ENCODE measurements around the gene B3GNT8.

B3GNT8 gene

GRCh38 chr19:41413947-41414346 lies 13.2 kb downstream of the B3GNT8 start:
- Histone ChIP-seq H2AFZ (ENCODE audit: low read length) (no peak overlapping the region), H3K9me3 (ENCODE audit: insufficient read depth, low read depth, low read length) (no peaks in the 10 kb centered on the region), H4K20me1 (ENCODE audit: insufficient read depth, low read length, poor library complexity, severe bottlenecking) (no peaks in the 10 kb centered on the region), H3K4me2 (ENCODE audit: low read depth, low read length, poor library complexity, severe bottlenecking) (no peak overlapping the region), H3K79me2 (ENCODE audit: insufficient read depth, low read length) (no peaks in the 10 kb centered on the region), H3K9ac (ENCODE audit: low read depth, low read length, poor library complexity, severe bottlenecking) (no peak overlapping the region), H3F3A (ENCODE audit: low read depth) (no peaks in the 10 kb centered on the region), H3K4me1 (ENCODE audit: insufficient read depth, low read length, poor library complexity, severe bottlenecking) (no peaks in the 10 kb centered on the region), H3K27me3 (ENCODE audit: insufficient read depth, low read length, poor library complexity, severe bottlenecking) (no peaks in the 10 kb centered on the region), H3K36me3 (ENCODE audit: insufficient read depth, low read length) (peaks cover 9% of the 10 kb centered on the region; the same call in 1 of the 2 replicates), H3K4me3 (ENCODE audit: low read length, poor library complexity, severe bottlenecking) (no peak overlapping the region), H3K9me2 (replicated peaks; ENCODE audit: low read depth, low read length) (no peaks in the 10 kb centered on the region)
- no peak for TF ChIP-seq CTCF (conservative IDR thresholded peaks at IDR 0.05; ENCODE audit: low read length)
- TF ChIP-seq EZH2phosphoT487 (IDR thresholded peaks at IDR 0.05; ENCODE audit: borderline replicate concordance), result no peak

GRCh38 chr19:41412953-41413352 lies 14.2 kb downstream of the B3GNT8 start:
- Histone ChIP-seq H3K27me3 (ENCODE audit: insufficient read depth, low read length, poor library complexity, severe bottlenecking) (no peaks in the 10 kb centered on the region), H3K36me3 (ENCODE audit: insufficient read depth, low read length) (peaks cover 5% of the 10 kb centered on the region; the same call in 1 of the 2 replicates), H3K9me2 (replicated peaks; ENCODE audit: low read depth, low read length) (no peaks in the 10 kb centered on the region), H3K4me3 (ENCODE audit: low read length, poor library complexity, severe bottlenecking) (no peak overlapping the region), H3K9me3 (ENCODE audit: insufficient read depth, low read depth, low read length) (no peaks in the 10 kb centered on the region), H3F3A (ENCODE audit: low read depth) (no peaks in the 10 kb centered on the region), H3K79me2 (ENCODE audit: insufficient read depth, low read length) (no peaks in the 10 kb centered on the region), H3K4me1 (ENCODE audit: insufficient read depth, low read length, poor library complexity, severe bottlenecking) (no peaks in the 10 kb centered on the region), H3K4me2 (ENCODE audit: low read depth, low read length, poor library complexity, severe bottlenecking) (no peak overlapping the region), H2AFZ (ENCODE audit: low read length) (no peak overlapping the region), H4K20me1 (ENCODE audit: insufficient read depth, low read length, poor library complexity, severe bottlenecking) (no peaks in the 10 kb centered on the region), H3K9ac (ENCODE audit: low read depth, low read length, poor library complexity, severe bottlenecking) (no peak overlapping the region)
- no peak for TF ChIP-seq EZH2phosphoT487 (IDR thresholded peaks at IDR 0.05; ENCODE audit: borderline replicate concordance)
- TF ChIP-seq CTCF (conservative IDR thresholded peaks at IDR 0.05; ENCODE audit: low read length), result no peak

- Histone ChIP-seq H4K20me1 (ENCODE audit: insufficient read depth, low read length, poor library complexity, severe bottlenecking) (no peaks in the 10 kb centered on the region), H3K9ac (ENCODE audit: low read depth, low read length, poor library complexity, severe bottlenecking) (no peak overlapping the region), H3K79me2 (ENCODE audit: insufficient read depth, low read length) (no peaks in the 10 kb centered on the region), H3K4me3 (ENCODE audit: low read length, poor library complexity, severe bottlenecking) (no peak overlapping the region), H2AFZ (ENCODE audit: low read length) (no peak overlapping the region), H3K4me2 (ENCODE audit: low read depth, low read length, poor library complexity, severe bottlenecking) (no peak overlapping the region), H3K9me2 (replicated peaks; ENCODE audit: low read depth, low read length) (no peaks in the 10 kb centered on the region), H3K4me1 (ENCODE audit: insufficient read depth, low read length, poor library complexity, severe bottlenecking) (no peaks in the 10 kb centered on the region), H3F3A (ENCODE audit: low read depth) (no peaks in the 10 kb centered on the region), H3K9me3 (ENCODE audit: insufficient read depth, low read depth, low read length) (no peaks in the 10 kb centered on the region), H3K27me3 (ENCODE audit: insufficient read depth, low read length, poor library complexity, severe bottlenecking) (no peaks in the 10 kb centered on the region), H3K36me3 (ENCODE audit: insufficient read depth, low read length) (peaks cover 5% of the 10 kb centered on the region; the same call in 1 of the 2 replicates)
- TF ChIP-seq EZH2phosphoT487 (IDR thresholded peaks at IDR 0.05; ENCODE audit: borderline replicate concordance), result no peak
- no peak for TF ChIP-seq CTCF (conservative IDR thresholded peaks at IDR 0.05; ENCODE audit: low read length)
Measured at GRCh38 chr19:41411968-41412265, 15.3 kb downstream of the B3GNT8 start.
